Caki2 (cell line): ENCODE data around the gene ANHX. TPM values are rescaled to one million over a fixed set of nuclear protein-coding genes. Genes with fewer than 3 reads are reported as not detected.
A peak's percentile ranks its signal among the peaks of the same experiment; 100 is the strongest.

Experiments
- DNase-seq: peaks from one replicate; pipeline ENCODE4 v3.0.0-alpha.2; 2015; ENCODE audit warnings: low read depth
- in situ Hi-C: cut with HindIII; loops from 2 replicates; pipeline ENCODE4 v1.10.0; 2016; ENCODE audit warnings: low sequenced_read_pairs, low pct_unique_long_range_greater_than_20kb, mixed read lengths
- total RNA-seq: library from RNA; depleted of rRNA; stranded (reverse); fragments of >200 nt; shearing (Covaris generic); gene quantifications from 2 replicates; pipeline ENCODE4 v1.2.3, GENCODE V29; 2014; ENCODE audit warnings: low replicate concordance; rRNA removed

Gene ANHX
- total RNA-seq, 1 experiment from 2014 or later: not detected

DNA sequence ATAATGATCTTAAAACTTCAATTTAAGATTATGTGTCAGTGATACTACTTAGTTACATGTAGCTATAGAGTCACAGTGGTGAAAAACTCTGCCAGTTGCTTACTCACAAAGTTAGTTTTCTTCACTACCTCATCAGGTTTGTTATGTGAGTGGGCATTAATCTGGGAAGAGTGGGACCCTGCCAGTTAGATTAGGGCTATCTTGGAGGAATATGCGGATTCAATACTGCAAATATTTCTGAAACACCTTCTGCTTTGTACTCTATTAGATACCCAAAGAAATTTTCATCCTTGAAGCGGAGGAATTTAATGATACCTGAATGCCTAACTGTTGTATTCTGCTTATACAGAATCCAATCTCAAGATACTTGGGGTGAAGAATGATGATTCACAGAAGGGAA is 29.3 kb downstream of the ANHX start:
- in situ Hi-C loops: no loop called here
- no peak for DNase-seq

DNA sequence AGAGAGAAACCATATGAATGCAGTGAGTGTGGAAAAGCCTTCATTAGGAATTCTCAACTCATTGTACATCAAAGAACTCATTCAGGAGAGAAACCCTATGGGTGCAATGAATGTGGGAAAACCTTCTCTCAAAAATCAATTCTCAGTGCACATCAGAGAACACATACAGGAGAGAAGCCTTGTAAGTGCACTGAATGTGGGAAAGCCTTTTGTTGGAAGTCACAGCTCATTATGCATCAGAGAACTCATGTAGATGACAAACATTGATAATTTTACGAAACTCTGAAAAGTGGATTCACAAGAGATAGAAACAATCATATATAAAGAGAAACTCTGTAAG is 31.4 kb downstream of the ANHX start:
- in situ Hi-C loops: no loop called here
- no peak for DNase-seq

DNA sequence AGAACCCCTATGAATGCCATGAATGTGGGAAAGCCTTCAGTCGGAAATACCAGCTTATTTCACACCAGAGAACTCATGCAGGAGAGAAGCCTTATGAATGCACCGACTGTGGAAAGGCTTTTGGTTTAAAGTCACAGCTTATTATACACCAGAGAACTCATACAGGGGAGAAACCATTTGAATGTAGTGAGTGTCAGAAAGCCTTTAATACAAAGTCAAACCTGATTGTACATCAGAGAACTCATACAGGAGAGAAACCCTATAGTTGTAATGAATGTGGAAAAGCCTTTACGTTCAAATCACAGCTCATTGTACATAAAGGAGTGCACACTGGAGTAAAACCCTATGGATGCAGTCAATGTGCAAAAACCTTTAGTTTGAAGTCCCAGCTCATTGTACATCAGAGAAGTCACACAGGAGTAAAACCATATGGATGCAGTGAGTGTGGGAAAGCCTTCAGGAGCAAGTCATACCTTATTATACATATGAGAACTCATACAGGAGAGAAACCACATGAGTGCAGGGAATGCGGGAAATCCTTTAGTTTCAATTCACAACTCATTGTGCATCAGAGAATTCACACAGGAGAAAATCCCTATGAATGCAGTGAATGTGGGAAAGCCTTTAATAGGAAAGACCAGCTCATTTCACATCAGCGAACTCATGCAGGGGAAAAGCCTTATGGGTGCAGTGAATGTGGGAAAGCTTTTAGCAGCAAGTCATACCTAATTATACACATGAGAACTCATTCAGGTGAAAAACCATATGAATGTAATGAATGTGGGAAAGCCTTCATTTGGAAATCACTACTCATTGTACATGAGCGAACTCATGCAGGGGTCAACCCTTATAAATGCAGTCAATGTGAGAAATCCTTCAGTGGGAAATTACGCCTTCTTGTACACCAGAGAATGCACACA is 32.1 kb downstream of the ANHX start:
- DNase-seq: peak; percentile 30
- in situ Hi-C loops: no loop called here

DNA sequence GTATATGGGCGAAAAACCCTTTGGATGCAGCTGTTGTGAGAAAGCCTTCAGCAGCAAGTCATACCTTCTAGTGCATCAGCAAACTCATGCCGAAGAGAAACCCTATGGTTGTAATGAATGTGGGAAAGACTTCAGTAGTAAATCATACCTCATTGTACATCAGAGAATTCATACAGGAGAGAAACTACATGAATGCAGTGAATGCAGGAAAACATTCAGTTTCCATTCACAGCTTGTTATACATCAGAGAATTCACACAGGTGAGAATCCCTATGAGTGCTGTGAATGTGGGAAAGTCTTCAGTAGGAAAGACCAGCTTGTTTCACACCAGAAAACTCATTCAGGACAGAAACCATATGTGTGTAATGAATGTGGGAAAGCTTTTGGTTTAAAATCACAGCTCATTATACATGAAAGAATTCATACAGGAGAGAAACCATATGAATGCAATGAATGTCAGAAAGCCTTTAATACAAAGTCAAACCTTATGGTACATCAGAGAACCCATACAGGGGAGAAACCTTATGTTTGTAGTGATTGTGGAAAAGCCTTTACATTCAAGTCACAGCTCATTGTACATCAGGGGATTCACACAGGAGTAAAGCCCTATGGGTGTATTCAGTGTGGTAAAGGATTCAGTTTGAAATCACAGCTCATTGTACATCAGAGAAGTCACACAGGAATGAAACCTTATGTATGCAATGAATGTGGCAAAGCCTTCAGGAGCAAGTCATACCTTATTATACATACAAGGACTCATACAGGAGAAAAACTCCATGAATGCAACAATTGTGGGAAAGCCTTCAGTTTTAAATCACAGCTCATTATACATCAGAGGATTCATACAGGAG is 33.0 kb downstream of the ANHX start:
- in situ Hi-C loops: no loop called here
- peak; percentile 39 for DNase-seq

DNA sequence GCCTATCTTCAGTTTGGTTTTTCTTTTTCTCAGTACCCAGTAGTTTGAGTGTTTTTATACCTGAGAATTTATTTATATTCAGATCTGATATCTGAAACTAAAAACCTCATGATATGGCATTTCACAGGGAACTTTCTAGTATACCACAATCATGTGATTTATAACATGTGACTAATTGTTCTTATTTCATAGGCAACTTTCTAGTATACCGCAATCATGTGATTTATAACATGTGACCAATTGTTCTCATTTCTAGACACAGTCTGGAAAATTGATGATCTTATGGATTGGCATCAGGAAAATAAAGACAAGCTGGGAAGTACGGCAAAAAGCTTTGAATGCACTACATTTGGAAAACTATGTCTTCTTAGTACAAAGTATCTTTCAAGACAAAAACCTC is 33.8 kb downstream of the ANHX start:
- DNase-seq: no peak
- in situ Hi-C loops: no loop called here

DNA sequence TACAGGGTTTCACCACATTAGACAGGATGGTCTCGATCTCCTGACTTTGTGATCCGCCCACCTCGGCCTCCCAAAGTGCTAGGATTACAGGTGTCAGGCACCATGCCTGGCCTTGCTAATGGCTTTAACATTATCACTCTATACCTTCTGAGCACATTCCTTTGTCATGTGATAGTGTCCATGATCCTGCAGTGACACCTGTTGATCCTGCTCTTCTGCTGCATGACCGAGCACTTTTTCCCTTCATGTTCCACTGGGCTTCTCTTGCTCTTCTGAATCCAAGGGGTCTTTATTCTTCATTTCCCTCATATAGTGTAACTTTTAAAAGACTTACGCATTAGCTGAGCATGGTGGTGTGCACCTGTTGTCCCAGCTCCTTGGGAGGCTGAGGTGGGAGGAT is 42.8 kb downstream of the ANHX start:
- no peak for DNase-seq
- in situ Hi-C loops: no loop called here

DNA sequence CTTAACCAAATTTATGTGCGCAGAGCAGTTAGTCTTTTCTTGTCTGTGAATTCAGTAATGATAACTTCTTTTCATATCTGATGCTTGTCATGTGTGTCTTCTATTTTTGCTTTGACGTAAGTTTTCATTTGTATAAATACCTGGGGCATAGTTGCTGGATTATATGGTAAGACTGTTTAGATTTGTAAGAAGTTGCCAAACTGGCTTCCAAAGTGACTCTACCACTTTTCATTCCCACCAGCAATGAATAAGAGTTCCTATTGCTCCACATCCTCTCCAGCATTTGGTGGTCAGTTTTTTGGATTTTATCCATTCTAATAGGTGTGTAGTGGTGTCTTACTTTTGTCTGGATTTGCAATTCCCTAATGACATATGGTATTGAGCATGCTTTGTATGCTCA is 45.5 kb downstream of the ANHX start:
- DNase-seq: no peak
- in situ Hi-C loops: no loop called here

DNA sequence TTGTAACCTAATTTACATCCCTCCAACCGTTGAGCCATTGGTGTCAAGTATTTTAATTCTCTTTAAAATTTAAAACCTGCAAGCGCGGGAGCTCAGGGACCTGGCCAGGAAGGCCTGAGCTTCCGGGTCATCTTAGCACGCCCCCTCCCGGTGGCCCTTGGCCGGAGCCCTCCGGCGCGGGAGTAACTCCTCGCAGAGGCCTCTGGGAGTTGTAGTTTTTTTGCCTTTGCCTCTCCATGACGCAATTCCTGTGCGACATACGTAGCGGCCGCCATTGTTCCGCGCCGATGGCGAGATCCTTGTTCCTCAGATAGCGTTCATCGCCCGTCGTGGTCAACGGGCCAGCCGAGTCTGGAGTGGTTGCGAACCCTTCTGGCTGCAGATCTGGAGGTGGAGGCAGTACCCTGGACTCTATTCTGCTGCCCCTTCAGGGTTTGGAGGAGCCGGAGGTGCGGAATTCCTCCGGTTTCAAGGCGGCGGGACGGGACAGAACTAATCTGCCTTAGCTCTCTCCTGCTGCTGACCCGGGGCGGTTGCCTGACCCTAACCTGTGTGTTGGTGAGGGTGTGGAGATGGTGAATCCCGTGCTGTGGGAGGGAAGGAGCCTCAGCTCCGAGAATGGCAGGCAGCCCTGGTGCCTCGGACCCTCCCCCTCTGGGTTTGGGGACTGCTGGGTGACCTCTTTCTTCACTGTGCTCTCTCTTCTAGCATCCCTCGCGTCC is 54.3 kb downstream of the ANHX start, which contains the start of gene ZNF268:
Gene ZNF268 (plus strand): TSS at position 258 of the 722 bp plus-strand sequence. CDS start 503 bp downstream, outside the sequence.
- peak; percentile 87 for DNase-seq
- in situ Hi-C loops: no loop called here

DNA sequence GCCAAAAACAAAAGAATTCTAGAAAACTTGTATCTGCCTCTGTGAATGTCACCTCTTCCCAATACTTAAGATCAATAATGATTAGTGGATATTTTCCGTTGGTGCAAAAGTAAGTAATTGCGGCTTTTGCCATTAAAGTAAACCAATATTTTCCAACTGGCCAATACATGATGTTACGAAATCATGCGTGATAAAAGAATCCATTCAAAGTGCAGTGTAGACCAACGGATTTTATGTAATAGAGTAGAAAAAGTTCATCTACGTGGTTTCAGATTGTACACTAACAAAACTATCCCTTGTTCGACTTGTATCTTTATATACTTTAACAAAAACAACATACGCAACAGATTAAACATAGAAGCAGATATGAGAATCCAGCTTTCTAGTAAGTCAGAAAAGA is 55.0 kb downstream of the ANHX start:
- in situ Hi-C loops: no loop called here
- DNase-seq: no peak

DNA sequence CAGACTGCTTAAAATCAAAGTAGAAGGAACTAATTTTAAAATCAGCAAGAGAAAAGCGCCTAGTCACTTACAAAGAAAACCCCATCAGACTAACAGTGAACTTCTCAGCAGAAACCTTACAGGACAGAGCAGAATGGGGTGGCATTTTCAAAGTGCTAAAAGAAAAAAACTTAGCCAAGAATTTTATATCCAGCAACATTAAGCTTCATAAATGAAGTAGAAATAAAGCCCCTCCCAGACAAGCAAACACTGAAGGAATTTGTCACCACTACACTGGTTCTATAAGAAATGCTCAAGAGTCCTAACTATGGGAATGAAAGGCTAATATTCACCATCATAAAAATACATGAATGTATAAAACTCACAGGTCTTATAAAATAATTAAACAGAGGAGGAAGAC is 60.8 kb downstream of the ANHX start:
- no peak for DNase-seq
- in situ Hi-C loops: no loop called here

DNA sequence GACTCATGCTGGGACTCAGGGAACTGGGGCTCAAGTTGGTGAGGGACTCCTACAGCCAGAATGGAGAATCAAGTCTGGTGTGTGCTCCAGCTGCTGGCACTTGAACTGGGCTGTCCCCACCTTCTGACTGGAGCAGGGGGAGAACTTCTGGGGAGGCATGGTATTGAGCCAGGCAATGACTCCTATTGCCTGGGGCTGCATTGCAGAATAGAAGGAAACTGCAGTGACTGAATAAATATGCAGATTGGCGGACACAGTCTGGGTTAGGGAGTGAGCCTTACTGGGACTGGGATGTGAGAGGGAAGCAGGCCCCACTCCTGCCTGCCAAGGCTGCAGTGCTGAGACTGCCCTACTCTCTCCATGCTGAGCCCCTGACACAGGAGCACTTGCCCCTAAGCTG is 63.2 kb downstream of the ANHX start:
- no peak for DNase-seq
- in situ Hi-C loops: no loop called here

Other genes starting within 250 kb of the ANHX start
- 8.0 and 23.2 TPM in 2 replicates for gene ZNF26, start 249.5 kb downstream of the ANHX start, total RNA-seq
- gene ZNF84, start 198.4 kb downstream of the ANHX start, total RNA-seq: 7.1 and 9.0 TPM in 2 replicates
- gene ZNF140, start 155.0 kb downstream of the ANHX start, total RNA-seq: 8.6 and 14.1 TPM in 2 replicates
- gene ZNF891, start 105.6 kb downstream of the ANHX start, total RNA-seq: 0.52 and 0.98 TPM in 2 replicates
- gene ZNF10, start 105.2 kb downstream of the ANHX start, total RNA-seq: 0.54 and 3.1 TPM in 2 replicates
- 17.1 and 36.8 TPM in 2 replicates for gene ZNF268, start 54.4 kb downstream of the ANHX start, total RNA-seq